HEK293T (cell line): ENCODE measurements around the gene FANCD2.
"Not testable (repeated sequence)": the region's sequence is repeated elsewhere in the genome, so short reads cannot be mapped to it uniquely, and the experiment has no call there.

Experiments
- CTCF ChIA-PET: fragments of 350-600 bp; formaldehyde crosslinking; extraction: SDS; loops from one replicate; lab custom pipeline; 2021; ENCODE audit warnings: antibody characterized with exemption, inconsistent platforms; lab: Yijun Ruan, JAX
- POLR2A ChIA-PET: fragments of 350-600 bp; formaldehyde crosslinking; extraction: SDS; loops from one replicate; lab custom pipeline; 2020; ENCODE audit warnings: antibody characterized with exemption, inconsistent platforms; lab: Yijun Ruan, JAX
- DNase-seq: peaks from one replicate; pipeline ENCODE4 v3.0.0; 2012; ENCODE audit warnings: mixed read lengths; ENCODE audit errors: extremely low spot score
- ARNT ChIP-seq: fragments of 450-650 bp; IDR thresholded peaks from 2 replicates; pipeline ENCODE4 v1.6.1; 2017; ENCODE audit warnings: mild to moderate bottlenecking
- BHLHE40 ChIP-seq: fragments of 450-650 bp; IDR thresholded peaks from 2 replicates; pipeline ENCODE4 v1.6.1; 2016; ENCODE audit warnings: mild to moderate bottlenecking, moderate library complexity, borderline replicate concordance
- CTBP1 ChIP-seq: fragments of 450-650 bp; IDR thresholded peaks from 2 replicates; pipeline ENCODE4 v1.6.1; 2016; ENCODE audit warnings: borderline replicate concordance
- ELF4 ChIP-seq: fragments of 450-650 bp; IDR thresholded peaks from 2 replicates; pipeline ENCODE4 v1.6.1; 2017; ENCODE audit warnings: antibody characterized with exemption
- FOXA1 ChIP-seq: fragments of 450-650 bp; IDR thresholded peaks from 2 replicates; pipeline ENCODE4 v1.6.1; 2016; ENCODE audit warnings: mild to moderate bottlenecking
- FOXK2 ChIP-seq: fragments of 450-650 bp; IDR thresholded peaks from 2 replicates; pipeline ENCODE4 v1.6.1; 2016; ENCODE audit warnings: mild to moderate bottlenecking
- FOXM1 ChIP-seq: fragments of 450-650 bp; IDR thresholded peaks from 2 replicates; pipeline ENCODE4 v1.6.1; 2017; ENCODE audit warnings: mild to moderate bottlenecking, borderline replicate concordance
- HDGF ChIP-seq: fragments of 450-650 bp; IDR thresholded peaks from 2 replicates; pipeline ENCODE4 v1.6.1; 2017; ENCODE audit warnings: antibody characterized with exemption, borderline replicate concordance
- L3MBTL2 ChIP-seq: fragments of 450-650 bp; conservative IDR thresholded peaks from 2 replicates; pipeline ENCODE4 v1.6.1; 2016; ENCODE audit warnings: mild to moderate bottlenecking
- LEF1 ChIP-seq: fragments of 450-650 bp; IDR thresholded peaks from 2 replicates; pipeline ENCODE4 v1.6.1; 2017; ENCODE audit warnings: mild to moderate bottlenecking, borderline replicate concordance
- NFRKB ChIP-seq: fragments of 450-650 bp; IDR thresholded peaks from 2 replicates; pipeline ENCODE4 v1.6.1; 2016; ENCODE audit warnings: mild to moderate bottlenecking, moderate library complexity
- PKNOX1 ChIP-seq: fragments of 450-650 bp; IDR thresholded peaks from 2 replicates; pipeline ENCODE4 v1.6.1; 2016
- SP1 ChIP-seq: fragments of 450-650 bp; IDR thresholded peaks from 2 replicates; pipeline ENCODE4 v1.6.1; 2017
- SUZ12 ChIP-seq: fragments of 450-650 bp; IDR thresholded peaks from 2 replicates; pipeline ENCODE4 v1.6.1; 2016; ENCODE audit warnings: mild to moderate bottlenecking
- TARDBP ChIP-seq: fragments of 450-650 bp; IDR thresholded peaks from 2 replicates; pipeline ENCODE4 v1.6.1; 2016
- ZNF384 ChIP-seq: fragments of 450-650 bp; IDR thresholded peaks from 2 replicates; pipeline ENCODE4 v1.6.1; 2016

The FANCD2 gene

GRCh38 chr3:10010878-10011465 lies 15.3 kb upstream of the FANCD2 start:
- ChIA-PET POLR2A (interaction anchor here (0.8 to 1.1 kb wide), 2 partner anchors 65 to 78 kb away, joined by 4 read pairs; no protein-coding TSS in a partner anchor), CTCF (no interaction called here)
- peak; percentile 95 for DNase-seq
- TF ChIP-seq PKNOX1 (peak; percentile 85), ZNF384 (no peak)

- POLR2A ChIA-PET, result interaction anchor here (0.8 to 1.1 kb wide), 2 partner anchors 65 to 79 kb away, joined by 4 read pairs; no protein-coding TSS in a partner anchor
- CTCF ChIA-PET, result no interaction called here
- DNase-seq, result no peak
- no peak for TF ChIP-seq HDGF
- TF ChIP-seq SP1, result no peak
- no peak for TF ChIP-seq L3MBTL2
- no peak for TF ChIP-seq TARDBP
- TF ChIP-seq ARNT, result no peak
- no peak for TF ChIP-seq PKNOX1
Observed at GRCh38 chr3:10011631-10012030, 14.6 kb upstream of the FANCD2 start.

- DNase-seq, result no peak
- ChIA-PET CTCF (no interaction called here), POLR2A (no interaction called here)
- no peak for TF ChIP-seq ELF4
- TF ChIP-seq LEF1, result no peak
- TF ChIP-seq SP1, result no peak
- TF ChIP-seq BHLHE40, result no peak
- no peak for TF ChIP-seq CTBP1
- no peak for TF ChIP-seq ARNT
- TF ChIP-seq HDGF, result no peak
- TF ChIP-seq TARDBP, result no peak
- TF ChIP-seq NFRKB, result no peak
- no peak for TF ChIP-seq SUZ12
- TF ChIP-seq ZNF384, result no peak
- TF ChIP-seq FOXA1, result no peak
- no peak for TF ChIP-seq FOXM1
Observed at GRCh38 chr3:10012106-10012505, 14.1 kb upstream of the FANCD2 start.

- ChIA-PET POLR2A (interaction anchor here (2.2 kb wide), 1 partner anchor 11 kb away, joined by 7 read pairs; the partner anchor contains the start of gene FANCD2), CTCF (interaction anchor here (1.0 kb wide), 1 partner anchor 38 kb away, joined by 15 read pairs; no protein-coding TSS in a partner anchor)
- TF ChIP-seq FOXM1 (no peak), BHLHE40 (no peak), ELF4 (no peak), NFRKB (no peak), ZNF384 (no peak), FOXA1 (no peak), ARNT (no peak), CTBP1 (no peak), HDGF (no peak), SUZ12 (no peak), TARDBP (no peak), L3MBTL2 (no peak), FOXK2 (no peak), LEF1 (no peak), PKNOX1 (no peak), SP1 (no peak)
- no peak for DNase-seq
Observed at GRCh38 chr3:10015461-10015904, 10.8 kb upstream of the FANCD2 start.

GRCh38 chr3:10017636-10018292 lies 8.5 kb upstream of the FANCD2 start:
- no peak for DNase-seq
- ChIA-PET CTCF (no interaction called here), POLR2A (no interaction called here)
- TF ChIP-seq PKNOX1 (no peak), ARNT (no peak), ZNF384 (no peak), SUZ12 (no peak), L3MBTL2 (no peak), SP1 (no peak)

GRCh38 chr3:10018806-10019205 lies 7.4 kb upstream of the FANCD2 start:
- POLR2A ChIA-PET, DNase-seq, CTCF ChIA-PET: not testable (repeated sequence)
